ENCODE measurements around the gene GNS. TPM values are rescaled to one million over a fixed set of nuclear protein-coding genes. Genes with fewer than 3 reads are reported as not detected.

Gene GNS
- total RNA-seq, 4 donors from 2014 or later: 41.9 to 56.5 (median 53.9) TPM

DNA sequence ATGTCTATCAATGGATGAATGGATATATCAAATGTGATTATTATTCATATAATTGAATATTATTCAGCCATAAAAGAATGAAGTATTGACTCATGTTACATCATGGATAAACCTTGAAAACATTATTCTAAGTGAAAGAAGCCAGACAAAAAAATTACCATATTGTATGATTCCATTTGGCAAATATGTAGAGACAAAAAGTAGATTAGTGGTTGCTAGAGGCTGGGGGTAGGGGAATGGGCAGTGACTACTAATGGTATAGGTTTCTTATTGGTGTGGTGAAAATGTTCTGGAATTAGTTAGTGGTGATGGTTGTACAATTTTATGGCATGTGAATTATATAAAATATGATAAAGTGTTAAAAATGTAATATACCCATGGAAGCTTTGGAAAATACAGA is 31.8 kb upstream of the GNS start:
- no peak for ATAC-seq
- Histone ChIP-seq H3K36me3 (no peaks in the 10 kb centered on the region), H3K4me3 (no peak overlapping the region), H3K4me1 (no peaks in the 10 kb centered on the region), H3K9me3 (no peaks in the 10 kb centered on the region), H3K27ac (no peak overlapping the region), H3K27me3 (peaks cover 0 to 2% (median 0%) of the 10 kb centered on the region in 3 donors)
- DNase-seq: no peak
- TF ChIP-seq, protein P1, sequence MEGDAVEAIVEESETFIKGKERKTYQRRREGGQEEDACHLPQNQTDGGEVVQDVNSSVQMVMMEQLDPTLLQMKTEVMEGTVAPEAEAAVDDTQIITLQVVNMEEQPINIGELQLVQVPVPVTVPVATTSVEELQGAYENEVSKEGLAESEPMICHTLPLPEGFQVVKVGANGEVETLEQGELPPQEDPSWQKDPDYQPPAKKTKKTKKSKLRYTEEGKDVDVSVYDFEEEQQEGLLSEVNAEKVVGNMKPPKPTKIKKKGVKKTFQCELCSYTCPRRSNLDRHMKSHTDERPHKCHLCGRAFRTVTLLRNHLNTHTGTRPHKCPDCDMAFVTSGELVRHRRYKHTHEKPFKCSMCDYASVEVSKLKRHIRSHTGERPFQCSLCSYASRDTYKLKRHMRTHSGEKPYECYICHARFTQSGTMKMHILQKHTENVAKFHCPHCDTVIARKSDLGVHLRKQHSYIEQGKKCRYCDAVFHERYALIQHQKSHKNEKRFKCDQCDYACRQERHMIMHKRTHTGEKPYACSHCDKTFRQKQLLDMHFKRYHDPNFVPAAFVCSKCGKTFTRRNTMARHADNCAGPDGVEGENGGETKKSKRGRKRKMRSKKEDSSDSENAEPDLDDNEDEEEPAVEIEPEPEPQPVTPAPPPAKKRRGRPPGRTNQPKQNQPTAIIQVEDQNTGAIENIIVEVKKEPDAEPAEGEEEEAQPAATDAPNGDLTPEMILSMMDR (IDR thresholded peaks at IDR 0.05 in 4 of 5, conservative IDR thresholded peaks at IDR 0.05 in 1 of 5): no peak
- TF ChIP-seq POLR2A (IDR thresholded peaks at IDR 0.05): no peak
- in situ Hi-C loops (cut with MboI; ENCODE audit: low sequenced_read_pairs in 4 of 4) (no loop called here), intact Hi-C loops (cut with DNase I; ENCODE audit: low total_unique reads) (no loop called here)

DNA sequence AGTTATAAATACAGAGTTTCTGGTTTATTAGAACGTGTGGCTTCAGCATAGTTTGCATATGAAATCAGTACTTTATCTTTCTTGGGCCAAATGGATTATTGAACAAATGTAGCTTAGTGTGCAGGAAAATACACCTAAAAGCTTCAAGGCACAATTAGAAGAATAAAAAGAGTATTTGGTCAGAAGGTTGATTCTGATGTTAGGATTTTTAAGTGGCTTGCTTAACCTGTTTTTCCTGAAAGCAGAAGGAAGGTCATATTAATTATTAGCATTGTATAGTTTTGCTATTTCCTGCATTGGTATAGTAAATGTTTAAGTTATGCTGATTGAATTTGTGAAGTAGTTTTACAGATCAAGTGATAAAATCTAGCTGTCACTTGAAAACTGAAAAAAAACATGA is 31.0 kb upstream of the GNS start:
- no peaks in the 10 kb centered on the region for H3K4me1 ChIP-seq
- no peaks in the 10 kb centered on the region for H3K9me3 ChIP-seq
- H3K4me3 ChIP-seq: no peak overlapping the region
- intact Hi-C loops (cut with DNase I; ENCODE audit: low total_unique reads) (no loop called here), in situ Hi-C loops (cut with MboI; ENCODE audit: low sequenced_read_pairs in 4 of 4) (no loop called here)
- ATAC-seq: no peak
- H3K27me3 ChIP-seq: peaks cover 7 to 10% (median 8%) of the 10 kb centered on the region in 3 donors
- DNase-seq: no peak
- no peak overlapping the region for H3K27ac ChIP-seq
- no peak for TF ChIP-seq POLR2A (IDR thresholded peaks at IDR 0.05)
- TF ChIP-seq, protein P1 (IDR thresholded peaks at IDR 0.05 in 4 of 5, conservative IDR thresholded peaks at IDR 0.05 in 1 of 5): no peak
- no peaks in the 10 kb centered on the region for H3K36me3 ChIP-seq

DNA sequence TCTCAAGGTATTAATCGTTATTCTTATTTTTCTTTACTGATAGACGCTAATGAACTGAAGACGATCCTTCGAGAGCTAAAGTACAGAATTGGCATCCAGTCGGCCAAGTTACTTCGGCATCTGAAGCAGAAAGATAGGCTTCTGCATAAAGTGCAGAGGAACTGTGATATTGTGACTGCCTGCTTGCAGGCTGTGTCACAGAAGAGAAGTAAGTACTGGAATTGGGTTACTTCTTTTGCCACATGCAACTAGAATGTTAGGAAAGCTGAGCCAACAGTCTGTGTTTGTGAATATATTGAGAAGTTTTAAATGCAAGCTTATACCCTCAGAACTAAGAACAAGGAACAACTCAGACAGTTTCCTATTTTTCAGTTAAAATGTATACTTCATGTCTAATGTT is 26.6 kb upstream of the GNS start:
- H3K4me3 ChIP-seq: no peak overlapping the region
- H3K36me3 ChIP-seq: no peaks in the 10 kb centered on the region
- H3K4me1 ChIP-seq: peaks cover 3 to 11% of the 10 kb centered on the region in 2 donors
- H3K27me3 ChIP-seq: peaks cover 47 to 52% (median 48%) of the 10 kb centered on the region in 3 donors
- no peak overlapping the region for H3K27ac ChIP-seq
- DNase-seq (no peak), ATAC-seq (no peak)
- TF ChIP-seq, protein P1 (IDR thresholded peaks at IDR 0.05 in 4 of 5, conservative IDR thresholded peaks at IDR 0.05 in 1 of 5): no peak
- TF ChIP-seq POLR2A (IDR thresholded peaks at IDR 0.05): no peak
- no peaks in the 10 kb centered on the region for H3K9me3 ChIP-seq
- intact Hi-C loops (cut with DNase I; ENCODE audit: low total_unique reads) (no loop called here), in situ Hi-C loops (cut with MboI; ENCODE audit: low sequenced_read_pairs in 4 of 4) (no loop called here)

DNA sequence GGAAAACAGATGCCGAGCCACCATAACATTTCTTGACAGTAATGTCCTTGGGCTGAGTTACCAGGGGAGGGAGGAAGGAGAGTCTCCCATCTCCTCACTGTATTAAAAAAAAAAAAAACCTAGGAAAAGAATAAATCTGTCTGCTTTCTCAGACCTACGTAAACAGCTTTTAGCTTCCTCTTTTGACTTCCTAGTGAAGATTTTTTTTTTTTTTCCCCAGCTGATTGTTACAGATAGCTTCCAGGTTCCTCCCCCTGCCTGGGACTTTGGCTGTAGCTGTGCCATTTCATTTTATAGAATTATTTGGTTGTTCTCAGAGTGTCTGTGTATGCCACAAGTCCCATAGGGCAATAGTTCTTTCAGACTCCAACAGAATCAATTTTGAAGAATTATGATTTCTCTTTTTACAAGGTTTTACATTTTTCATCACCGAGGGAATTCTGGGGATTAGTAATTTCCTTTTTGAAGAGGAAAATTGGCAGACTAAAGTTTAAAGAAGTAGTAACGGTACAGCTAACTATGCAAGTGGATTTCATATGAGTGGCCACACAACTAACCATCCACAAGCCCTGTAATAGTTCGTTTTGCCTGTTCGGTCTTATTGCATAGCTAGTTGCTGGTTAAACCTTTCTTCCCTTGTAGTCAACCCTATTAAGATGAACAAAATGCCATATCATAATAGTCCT is 23.1 kb upstream of the GNS start:
- DNase-seq (no peak), ATAC-seq (peak in 1 of 2 donors; percentile 12)
- intact Hi-C loops (cut with DNase I; ENCODE audit: low total_unique reads): no loop called here
- in situ Hi-C loops (cut with MboI; ENCODE audit: low sequenced_read_pairs in 4 of 4): no loop called here
- H3K4me3 ChIP-seq: peak overlapping the region; percentile 17 to 64 (median 53)
- no peak for TF ChIP-seq POLR2A (IDR thresholded peaks at IDR 0.05)
- TF ChIP-seq, protein P1 (IDR thresholded peaks at IDR 0.05 in 4 of 5, conservative IDR thresholded peaks at IDR 0.05 in 1 of 5): no peak
- peaks cover 53 to 59% (median 54%) of the 10 kb centered on the region in 3 donors for H3K27me3 ChIP-seq
- H3K36me3 ChIP-seq: no peaks in the 10 kb centered on the region
- H3K9me3 ChIP-seq: no peaks in the 10 kb centered on the region
- H3K27ac ChIP-seq: peak overlapping the region in 1 of 4 donors; percentile 33
- peaks cover 3 to 11% of the 10 kb centered on the region in 2 donors for H3K4me1 ChIP-seq
